HT-29 (cell line): ENCODE data around the gene CLCNKA. TPM values are rescaled to one million over a fixed set of nuclear protein-coding genes. Genes with fewer than 3 reads are reported as not detected.
"Not testable (repeated sequence)": the region's sequence is repeated elsewhere in the genome, so short reads cannot be mapped to it uniquely, and the experiment has no call there.

Source experiments
- DNase-seq: peaks from one replicate; pipeline ENCODE4 v3.0.0-alpha.2; 2015; ENCODE audit warnings: low spot score
- total RNA-seq: library from RNA; depleted of rRNA; stranded (reverse); fragments of >200 nt; shearing (Covaris generic); gene quantifications from 2 replicates; pipeline ENCODE4 v1.2.3, GENCODE V29; 2014

The CLCNKA gene
- total RNA-seq, 1 experiment from 2014 or later, result not detected

DNA sequence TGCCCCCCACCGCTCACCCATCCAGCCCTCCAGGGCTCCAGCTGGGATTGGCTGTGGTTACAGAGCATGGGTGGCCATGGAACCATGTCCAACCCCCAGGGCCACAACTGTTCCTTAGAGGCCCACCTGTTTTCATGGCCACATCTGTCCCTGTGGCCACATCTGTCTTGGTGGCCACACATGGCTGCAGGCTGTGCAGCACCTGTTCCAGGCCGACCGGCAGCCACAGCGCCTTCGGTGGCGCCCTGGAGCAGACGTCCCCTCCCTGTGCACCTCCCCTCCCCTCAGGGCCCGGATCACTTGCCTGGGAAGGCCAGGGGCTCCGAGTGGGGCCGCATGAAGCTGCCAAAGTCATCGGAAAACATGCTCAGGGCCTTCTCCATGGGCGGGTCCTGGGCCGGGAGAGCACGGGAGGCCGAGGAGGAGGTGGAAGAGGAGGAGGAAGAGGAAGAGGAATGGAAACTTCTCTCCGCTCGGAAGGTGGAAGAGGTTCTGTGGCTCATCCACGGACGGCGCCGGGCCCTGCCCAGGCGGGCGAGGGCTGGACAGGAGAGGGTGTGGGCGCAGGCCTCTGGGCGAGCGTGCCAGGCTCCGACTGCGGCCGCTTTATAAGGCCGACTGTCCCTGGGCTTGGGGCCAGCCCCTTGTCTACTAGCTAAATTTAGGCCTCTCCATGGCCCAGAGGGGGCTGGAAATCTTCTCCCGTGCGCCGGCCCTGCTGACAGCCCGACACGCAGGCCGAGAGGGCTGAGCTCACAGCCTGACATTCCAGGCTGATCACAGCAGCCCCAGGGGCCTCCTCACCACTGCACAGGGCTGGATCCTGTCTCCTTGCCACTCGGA is 4.2 kb upstream of the CLCNKA start, which contains the start of gene HSPB7:
Gene HSPB7 (minus strand): TSS at position 583 of the 843 bp plus-strand sequence. CDS start 80 bp downstream, at position 503.
- DNase-seq, result no peak

DNA sequence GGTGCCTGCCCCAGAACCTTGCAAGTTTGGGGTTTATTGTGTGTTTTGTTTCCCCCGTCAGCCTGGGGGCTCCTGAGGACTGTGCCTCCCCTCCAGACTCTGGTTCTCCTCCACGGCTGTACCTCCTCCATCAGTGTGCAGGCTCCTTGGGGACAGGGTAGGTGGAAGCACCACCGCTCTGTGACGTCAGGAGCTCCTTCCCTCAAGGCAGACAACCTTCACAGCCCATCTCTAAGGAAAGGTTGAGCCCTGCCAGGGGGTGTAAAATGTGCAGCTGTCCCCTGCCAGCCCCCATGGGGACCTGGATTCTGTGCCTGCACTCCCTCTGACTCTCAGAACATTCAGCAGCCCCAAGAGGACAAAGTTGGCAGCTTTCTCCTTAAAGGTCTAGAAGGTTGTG is 3.5 kb upstream of the CLCNKA start:
- DNase-seq, result no peak

DNA sequence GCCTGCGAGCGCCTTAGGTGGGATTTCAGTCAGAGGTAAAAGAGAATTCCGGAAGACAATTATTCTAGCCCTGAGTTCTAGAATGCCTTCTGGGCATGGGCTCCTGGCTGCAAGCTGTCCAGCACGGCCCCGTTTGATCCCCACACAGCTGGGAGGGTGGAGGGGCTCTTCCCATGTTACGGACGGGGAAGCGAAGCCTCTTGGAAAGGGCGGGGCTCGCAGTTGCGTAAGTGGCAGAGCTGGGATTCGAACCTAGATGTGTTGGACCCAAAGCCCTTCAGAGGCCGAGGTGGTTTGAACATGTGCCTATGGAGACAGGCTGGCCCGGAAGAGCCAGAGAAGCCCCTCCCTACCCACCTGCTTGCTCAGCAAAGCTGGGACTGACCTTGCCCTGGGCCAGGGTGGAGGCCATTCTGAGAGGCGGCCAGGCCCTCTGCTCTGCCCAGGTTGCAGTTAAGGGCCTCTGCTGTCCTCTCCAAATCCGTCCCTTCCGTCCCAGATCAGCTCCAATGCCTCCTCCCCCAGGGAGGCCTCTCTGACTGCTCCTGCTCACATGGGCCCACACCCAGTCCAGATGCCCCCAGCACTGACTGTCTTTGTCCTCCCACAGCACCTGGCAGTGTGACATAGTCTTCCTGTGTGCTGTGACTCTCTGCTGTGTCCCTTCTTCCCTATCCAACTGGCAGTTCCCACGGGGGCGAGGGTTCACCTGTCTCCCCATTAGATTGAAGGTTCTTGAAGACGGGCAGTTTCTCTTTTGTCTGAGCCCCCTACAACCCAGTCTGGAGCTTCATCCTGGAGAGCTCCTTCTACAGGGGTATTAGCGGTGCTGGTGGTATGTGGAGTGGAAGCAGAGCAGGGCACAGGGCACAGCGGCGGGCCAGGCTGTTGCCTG is 2.8 kb upstream of the CLCNKA start:
- DNase-seq, result no peak

DNA sequence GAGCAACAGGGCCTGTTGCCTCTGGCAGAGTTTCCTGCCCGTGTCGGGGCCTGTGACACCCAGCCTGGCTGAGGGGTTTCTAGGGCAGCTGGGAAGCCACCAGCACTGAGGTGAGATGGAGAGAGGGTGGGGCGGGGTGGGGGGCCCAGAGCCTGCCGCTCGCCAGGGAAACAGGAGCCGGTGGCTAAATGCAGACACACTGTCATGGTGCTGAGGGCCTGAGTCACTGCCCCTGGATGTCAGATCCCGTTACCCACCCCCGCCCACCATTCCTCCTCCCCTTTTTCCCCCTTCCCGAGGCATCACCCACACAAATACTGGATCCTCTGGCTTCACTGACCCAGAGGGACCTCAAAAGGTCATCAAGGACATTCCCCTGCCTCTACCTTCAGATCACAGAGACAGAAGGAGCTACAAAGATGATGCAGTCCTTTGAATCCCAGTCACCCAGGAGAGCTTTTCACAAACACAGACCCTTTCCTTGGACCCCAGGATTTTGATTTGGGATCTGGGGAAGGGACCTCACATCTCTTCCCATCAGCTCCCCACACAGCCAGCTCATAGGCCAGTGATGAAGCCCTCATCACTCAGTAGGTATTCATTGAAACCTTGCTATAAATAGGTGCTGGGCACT is 2.1 kb upstream of the CLCNKA start:
- no peak for DNase-seq

- no peak for DNase-seq
Observed at GRCh38 chr1:16020325-16020724, 1.5 kb upstream of the CLCNKA start.

DNA sequence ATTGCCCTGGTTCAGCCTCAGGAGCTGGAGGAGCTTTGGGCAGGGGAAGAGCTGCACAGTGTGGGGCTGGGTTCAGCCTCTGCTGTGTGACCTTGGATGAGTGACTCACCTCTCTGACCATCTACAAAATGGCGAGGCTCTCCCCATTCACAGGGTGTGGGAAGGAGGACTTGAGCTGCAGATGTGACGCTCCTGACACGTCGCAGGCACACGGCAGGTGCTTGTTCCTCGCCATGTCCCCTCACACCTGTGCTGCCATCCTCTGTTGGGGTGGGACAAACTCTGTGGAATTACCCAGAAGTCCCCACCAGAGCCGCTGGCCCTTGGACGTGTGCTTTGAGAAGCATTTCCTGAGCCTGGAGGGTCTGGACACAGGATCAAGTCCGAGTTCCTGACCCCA is 958 bp upstream of the CLCNKA start:
- DNase-seq, result not testable (repeated sequence)

DNA sequence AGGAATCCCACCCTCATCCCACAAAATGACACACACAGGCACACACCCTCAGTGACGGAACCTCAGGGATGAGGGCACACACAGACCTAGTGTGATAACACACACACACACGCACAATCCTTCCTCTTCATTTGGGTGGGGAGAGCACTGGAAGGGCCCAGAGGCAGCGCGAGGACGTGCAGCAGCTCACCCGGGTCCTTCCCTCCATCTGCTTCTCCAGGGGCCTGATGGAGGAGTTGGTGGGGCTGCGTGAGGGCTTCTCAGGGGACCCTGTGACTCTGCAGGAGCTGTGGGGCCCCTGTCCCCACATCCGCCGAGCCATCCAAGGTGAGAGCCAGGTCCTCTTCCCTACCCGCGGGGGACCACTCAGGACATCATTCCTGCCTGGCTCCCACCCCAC is 557 bp downstream of the CLCNKA start:
- DNase-seq, result no peak

- no peak for DNase-seq
Observed at GRCh38 chr1:16023050-16023653, 1.3 kb downstream of the CLCNKA start.

GRCh38 chr1:16026302-16026701 is 4.5 kb downstream of the CLCNKA start:
- not testable (repeated sequence) for DNase-seq

GRCh38 chr1:16026723-16027484 is 5.1 kb downstream of the CLCNKA start:
- no peak for DNase-seq

- DNase-seq, result no peak
Observed at GRCh38 chr1:16028237-16029002, 6.6 kb downstream of the CLCNKA start.

- not testable (repeated sequence) for DNase-seq
Observed at GRCh38 chr1:16029003-16029268, 7.1 kb downstream of the CLCNKA start.

DNA sequence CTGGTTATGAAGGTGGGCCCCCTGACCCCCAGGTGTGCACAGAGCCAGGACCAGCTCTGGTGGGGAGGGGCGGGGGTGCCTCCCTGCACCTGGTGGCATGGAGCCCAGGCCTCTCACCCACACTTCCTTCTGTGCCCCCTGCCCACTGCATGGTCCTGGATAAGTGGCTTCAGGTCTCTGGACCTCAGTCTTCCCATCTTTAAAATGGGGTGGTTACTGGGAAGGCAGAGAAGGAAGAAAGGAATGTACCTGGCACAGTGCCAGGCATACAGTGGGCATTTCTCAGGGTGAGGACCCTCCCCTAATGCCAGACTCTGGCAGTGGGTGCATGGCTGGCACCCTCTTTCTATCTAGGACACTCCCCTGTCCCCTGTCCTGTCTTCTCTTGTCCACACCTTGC is 7.5 kb downstream of the CLCNKA start:
- no peak for DNase-seq

GRCh38 chr1:16031551-16031950 is 9.7 kb downstream of the CLCNKA start:
- DNase-seq, result no peak

- DNase-seq, result peak; percentile 85
Observed at GRCh38 chr1:16032388-16033102, 10.7 kb downstream of the CLCNKA start.

GRCh38 chr1:16033103-16033632 is 11.3 kb downstream of the CLCNKA start:
- DNase-seq, result not testable (repeated sequence)

DNA sequence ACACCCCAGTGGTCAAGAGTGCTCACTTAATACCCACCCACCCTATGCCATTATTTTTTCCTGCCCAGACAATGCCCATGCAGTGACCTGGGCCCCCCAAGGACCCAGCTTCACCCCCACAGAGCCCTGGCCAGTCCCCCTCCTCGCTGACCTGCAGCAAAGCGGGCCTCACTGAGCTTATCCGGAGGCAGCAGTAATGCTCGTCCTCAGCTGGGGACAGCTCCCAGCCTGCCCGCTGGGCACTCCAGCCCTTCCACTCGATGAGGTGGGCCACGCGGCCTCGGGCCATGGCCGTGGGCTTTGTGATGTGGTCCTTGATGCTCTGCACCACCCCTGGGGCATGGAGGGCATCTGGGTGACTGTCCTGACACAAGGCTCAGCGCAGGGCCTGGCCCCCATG is 14.6 kb downstream of the CLCNKA start:
- not testable (repeated sequence) for DNase-seq

DNA sequence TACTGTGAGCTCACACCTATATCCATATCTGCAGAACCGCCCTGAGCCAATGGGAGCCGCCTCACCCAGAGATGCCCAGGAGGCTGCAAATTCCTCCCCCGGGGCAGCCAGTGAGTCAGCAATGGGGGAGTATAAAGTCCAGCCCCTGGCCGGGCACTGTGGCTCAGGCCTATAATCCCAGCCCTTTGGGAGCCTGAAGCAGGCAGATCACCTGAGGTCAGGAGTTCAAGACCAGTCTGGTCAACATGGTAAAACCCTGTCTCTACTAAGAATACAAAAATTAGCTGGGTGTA is 16.7 kb downstream of the CLCNKA start:
- DNase-seq, result peak; percentile 40

DNA sequence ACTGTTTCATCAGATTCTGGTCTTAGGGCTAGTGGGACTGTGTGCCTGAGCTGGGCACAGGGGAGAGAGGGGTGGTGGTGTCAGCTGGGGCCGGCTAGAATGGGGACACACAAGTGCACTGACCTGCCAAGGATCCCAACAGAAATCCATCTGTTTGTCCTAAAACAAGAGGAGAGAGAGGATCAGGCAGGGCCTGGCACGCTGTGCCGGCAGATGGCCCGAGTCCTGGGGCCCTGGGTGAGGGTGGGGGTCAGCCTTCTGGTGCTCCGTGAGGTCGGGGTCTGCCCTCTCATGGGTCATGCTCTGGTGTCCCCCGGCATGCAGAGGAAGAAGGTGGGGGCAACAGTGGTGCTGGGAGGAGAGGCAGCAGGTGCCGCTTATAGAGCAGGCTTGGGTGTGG is 18.0 kb downstream of the CLCNKA start:
- DNase-seq, result not testable (repeated sequence)

DNA sequence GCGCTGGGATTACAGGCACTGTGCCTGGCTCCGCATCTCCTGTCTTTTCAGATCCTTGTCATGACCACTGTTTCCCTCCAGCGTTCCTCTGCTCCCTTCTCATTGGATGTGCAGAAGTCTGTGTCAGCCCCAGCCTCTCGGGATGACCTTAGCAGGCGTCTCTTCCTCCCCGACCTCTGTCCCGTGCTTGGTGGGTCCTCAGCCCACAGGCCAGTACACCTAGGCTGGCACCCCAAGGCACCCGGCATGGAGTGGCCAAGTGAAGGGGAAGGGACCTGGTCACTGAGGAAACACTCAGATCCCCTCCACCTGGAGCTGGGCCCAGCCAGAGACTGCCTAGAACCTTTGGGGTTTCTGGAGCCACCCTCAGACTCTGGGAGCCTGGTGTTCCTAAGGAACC is 19.4 kb downstream of the CLCNKA start:
- DNase-seq, result no peak
